Stomach (tissue), 9 donors: ENCODE measurements around the gene ZDHHC3. TPM values are rescaled to one million over a fixed set of nuclear protein-coding genes. Genes with fewer than 3 reads are reported as not detected.

ENCODE experiments used
- DNase-seq, 2 donors: peaks; one replicate each; pipeline versions ENCODE4 v3.0.0 to v3.0.0-alpha.2; 2013 to 2019
- H3K27ac ChIP-seq, 5 donors: fragments of 200-600 bp in 4 of 5; sonication (generic) in 4 of 5; one replicate each; pipeline ENCODE4 v1.5.1; 2013 to 2019; ENCODE audit warnings: mild to moderate bottlenecking in 1 of 5, moderate library complexity in 1 of 5
- H3K27me3 ChIP-seq, 3 donors: fragments of 200-600 bp; sonication (generic); one replicate each; pipeline ENCODE4 v1.5.1; 2017 to 2019; ENCODE audit warnings: mixed run types in 1 of 3
- H3K36me3 ChIP-seq, 4 donors: fragments of 200-600 bp; sonication (generic); 1 replicate in 3 of 4; 2 replicates in 1 of 4; pipeline ENCODE4 v1.5.1; 2016 to 2019
- H3K4me1 ChIP-seq, 4 donors: fragments of 200-600 bp; sonication (generic); one replicate each; pipeline ENCODE4 v1.5.1; 2016 to 2019
- H3K4me3 ChIP-seq, 4 donors: fragments of 200-600 bp; sonication (generic) in 3 of 4; one replicate each; pipeline ENCODE4 v1.5.1; 2016 to 2019; ENCODE audit warnings: mild to moderate bottlenecking in 1 of 4
- H3K9me3 ChIP-seq, 4 donors: fragments of 200-600 bp; sonication (generic); one replicate each; pipeline ENCODE4 v1.5.1; 2016 to 2019
- CTCF ChIP-seq, 7 experiments: fragments of 450-650 bp in 4 of 7; fragments of 200-600 bp in 3 of 7; sonication (generic) in 3 of 7; IDR thresholded peaks; one replicate each; pipeline ENCODE4 v1.5.1; 2016 to 2019; ENCODE audit warnings: antibody characterized with exemption in 7 of 7, control low read depth in 2 of 7, mild to moderate bottlenecking in 1 of 7
- EP300 ChIP-seq: sonication (generic); formaldehyde crosslinking; IDR thresholded peaks from one replicate; pipeline ENCODE4 v1.6.1; 2017; ENCODE audit warnings: antibody characterized with exemption
- POLR2A ChIP-seq, 4 donors: fragments of 450-650 bp; IDR thresholded peaks; one replicate each; pipeline ENCODE4 v1.6.1; 2016; ENCODE audit warnings: antibody characterized with exemption in 4 of 4, control low read depth in 2 of 4, mild to moderate bottlenecking in 1 of 4, moderate library complexity in 1 of 4
- POLR2AphosphoS5 ChIP-seq, 3 donors: sonication (generic); formaldehyde crosslinking; IDR thresholded peaks; one replicate each; pipeline ENCODE4 v1.6.1; 2016; ENCODE audit warnings: antibody characterized with exemption in 3 of 3
- WGBS, 5 donors: extraction: QIAGEN DNeasy Blood & Tissue Kit in 3 of 5; methylation state at CpG; one replicate each; pipeline versions ENCODE4 v1.1.5 to v1.1.7; 2013 to 2018; 5-methylcytosine and 5-hydroxymethylcytosine counted together
- intact Hi-C: fragments of 100-400 bp; cut with DNase I; formaldehyde crosslinking; loops from one replicate; pipeline ENCODE4 v1.15.1; 2023; ENCODE audit warnings: low total_unique reads
- polyA plus RNA-seq, 3 donors: library from polyadenylated mRNA; stranded (reverse); fragments of 200-250 nt; gene quantifications; one replicate each; pipeline ENCODE4 v1.2.3, GENCODE V29; 2013
- total RNA-seq, 5 donors: library from RNA; depleted of rRNA; stranded (reverse); fragments of >200 nt; gene quantifications; one replicate each; pipeline versions ENCODE4 v1.1.0 to v1.2.3, GENCODE V29; 2014 to 2016
- donor health status: healthy with polysubstance abuse.
- donor health status: Bipolar disorder and iron deficiency.
- donor health status: healthy.

The ZDHHC3 gene
- total and polyA plus RNA-seq, 8 donors, result 29.8 to 140 (median 77.6) TPM

GRCh38 chr3:44906997-44907396, 69.0 kb downstream of the ZDHHC3 start:
- peaks cover 0 to 8% (median 0%) of the 10 kb centered on the region in 4 donors for H3K9me3 ChIP-seq
- H3K27ac ChIP-seq, result no peak overlapping the region
- no peak overlapping the region for H3K4me3 ChIP-seq
- 59 to 86% (median 80%) methylated on average over 4 of the region's 4 CpGs for WGBS, 5 donors
- H3K4me1 ChIP-seq, result no peaks in the 10 kb centered on the region
- no peaks in the 10 kb centered on the region for H3K36me3 ChIP-seq
- TF ChIP-seq CTCF (IDR thresholded peaks at IDR 0.05) (no peak), EP300 (no peak), POLR2A (IDR thresholded peaks at IDR 0.05) (no peak), POLR2AphosphoS5 (IDR thresholded peaks at IDR 0.05) (no peak)
- intact Hi-C loops, result no loop called here
- DNase-seq, result no peak
- H3K27me3 ChIP-seq, result peaks cover 0 to 18% (median 4%) of the 10 kb centered on the region in 3 donors

GRCh38 chr3:44905446-44906157, 70.4 kb downstream of the ZDHHC3 start:
- intact Hi-C loops, result no loop called here
- TF ChIP-seq EP300 (no peak), CTCF (IDR thresholded peaks at IDR 0.05) (no peak), POLR2AphosphoS5 (IDR thresholded peaks at IDR 0.05) (no peak)
- no peak overlapping the region for H3K4me3 ChIP-seq
- no peaks in the 10 kb centered on the region for H3K36me3 ChIP-seq
- H3K27ac ChIP-seq, result no peak overlapping the region
- DNase-seq, result no peak
- peaks cover 0 to 26% (median 4%) of the 10 kb centered on the region in 3 donors for H3K27me3 ChIP-seq
- no peaks in the 10 kb centered on the region for H3K4me1 ChIP-seq
- WGBS, 5 donors, result 67 to 87% (median 75%) methylated on average over 3 of the region's 3 CpGs
- H3K9me3 ChIP-seq, result peaks cover 0 to 8% (median 0%) of the 10 kb centered on the region in 4 donors

- intact Hi-C loops, result no loop called here
- H3K4me3 ChIP-seq, result no peak overlapping the region
- 92 to 95% (median 94%) methylated on average over 15 of the region's 15 CpGs for WGBS, 5 donors
- no peaks in the 10 kb centered on the region for H3K4me1 ChIP-seq
- H3K36me3 ChIP-seq, result no peaks in the 10 kb centered on the region
- TF ChIP-seq POLR2A (IDR thresholded peaks at IDR 0.05) (no peak), EP300 (no peak), POLR2AphosphoS5 (IDR thresholded peaks at IDR 0.05) (no peak), CTCF (IDR thresholded peaks at IDR 0.05) (no peak)
- H3K9me3 ChIP-seq, result peaks cover 0 to under 1% (median 0%) of the 10 kb centered on the region in 4 donors
- no peak overlapping the region for H3K27ac ChIP-seq
- no peak for DNase-seq
- H3K27me3 ChIP-seq, result peaks cover 0 to 38% (median 11%) of the 10 kb centered on the region in 3 donors
Measured at GRCh38 chr3:44903751-44904150, 72.2 kb downstream of the ZDHHC3 start.

GRCh38 chr3:44903314-44903713, 72.7 kb downstream of the ZDHHC3 start:
- TF ChIP-seq CTCF (IDR thresholded peaks at IDR 0.05) (no peak), POLR2AphosphoS5 (IDR thresholded peaks at IDR 0.05) (no peak), EP300 (no peak), POLR2A (IDR thresholded peaks at IDR 0.05) (no peak)
- Histone ChIP-seq H3K36me3 (no peaks in the 10 kb centered on the region), H3K9me3 (no peaks in the 10 kb centered on the region), H3K4me1 (no peaks in the 10 kb centered on the region), H3K4me3 (no peak overlapping the region), H3K27ac (no peak overlapping the region), H3K27me3 (peaks cover 0 to 42% (median 11%) of the 10 kb centered on the region in 3 donors)
- DNase-seq, result no peak
- WGBS, 5 donors, result 36 to 64% (median 57%) methylated on average over 2 of the region's 2 CpGs
- intact Hi-C loops, result no loop called here
